SH-SY5Y (cell line): ENCODE results near the gene AFF4.

Experiments
- GATA2 ChIP-seq: IDR thresholded peaks from 2 replicates; pipeline ENCODE4 v1.6.1; 2011; ENCODE audit warnings: mild to moderate bottlenecking, low read depth, low read length
- GATA3 ChIP-seq: IDR thresholded peaks from 2 replicates; pipeline ENCODE4 v1.6.1; 2011; ENCODE audit warnings: low read depth, mild to moderate bottlenecking, low read length, moderate library complexity

- no peak for TF ChIP-seq GATA2
- no peak for TF ChIP-seq GATA3
Observed at GRCh38 chr5:132872788-132873118, 90.7 kb downstream of the AFF4 start.
